ENCODE data around the gene RBM19.

RBM19 gene

GRCh38 chr12:113965951-113966797, at the start of gene RBM19:
Gene RBM19, minus strand, starts transcription at chr12:113966325. Its CDS starts 98 bp downstream, at chr12:113966227.
- peak; percentile 82 for TF ChIP-seq CTCF (IDR thresholded peaks at IDR 0.05; ENCODE audit: low read depth, low read length)
- peak within 1 kb of the TSS; percentile 99 for H3K4me3 ChIP-seq (ENCODE audit: low read depth, low read length)

GRCh38 chr12:114015851-114016250, 49.7 kb upstream of the RBM19 start:
- H3K4me3 ChIP-seq (ENCODE audit: low read depth, low read length): no peak overlapping the region
- no peak for TF ChIP-seq CTCF (IDR thresholded peaks at IDR 0.05; ENCODE audit: low read depth, low read length)

GRCh38 chr12:114013575-114014345, 47.6 kb upstream of the RBM19 start:
- TF ChIP-seq CTCF (IDR thresholded peaks at IDR 0.05; ENCODE audit: low read depth, low read length): no peak
- no peak overlapping the region for H3K4me3 ChIP-seq (ENCODE audit: low read depth, low read length)

GRCh38 chr12:114012744-114013431, 46.8 kb upstream of the RBM19 start:
- no peak overlapping the region for H3K4me3 ChIP-seq (ENCODE audit: low read depth, low read length)
- TF ChIP-seq CTCF (IDR thresholded peaks at IDR 0.05; ENCODE audit: low read depth, low read length): no peak

- TF ChIP-seq CTCF (IDR thresholded peaks at IDR 0.05; ENCODE audit: low read depth, low read length): no peak
- no peak overlapping the region for H3K4me3 ChIP-seq (ENCODE audit: low read depth, low read length)
These were observed 45.6 kb upstream of the RBM19 start for GRCh38 chr12:114011711-114012110.

GRCh38 chr12:114006482-114007425, 40.6 kb upstream of the RBM19 start:
- TF ChIP-seq CTCF (IDR thresholded peaks at IDR 0.05; ENCODE audit: low read depth, low read length): no peak
- H3K4me3 ChIP-seq (ENCODE audit: low read depth, low read length): no peak overlapping the region
